NCI-H2227 treated with DMSO at 0.1 percent for 48 hours (cell line): Measurements from ENCODE around the gene OR13G1.
"Not testable (repeated sequence)": the region's sequence is repeated elsewhere in the genome, so short reads cannot be mapped to it uniquely, and the experiment has no call there.

Experiments
- DNase-seq: peaks from one replicate; lab custom pipeline; 2025; lab: John Stamatoyannopoulos, UW

The OR13G1 gene, protein sequence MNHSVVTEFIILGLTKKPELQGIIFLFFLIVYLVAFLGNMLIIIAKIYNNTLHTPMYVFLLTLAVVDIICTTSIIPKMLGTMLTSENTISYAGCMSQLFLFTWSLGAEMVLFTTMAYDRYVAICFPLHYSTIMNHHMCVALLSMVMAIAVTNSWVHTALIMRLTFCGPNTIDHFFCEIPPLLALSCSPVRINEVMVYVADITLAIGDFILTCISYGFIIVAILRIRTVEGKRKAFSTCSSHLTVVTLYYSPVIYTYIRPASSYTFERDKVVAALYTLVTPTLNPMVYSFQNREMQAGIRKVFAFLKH

DNA sequence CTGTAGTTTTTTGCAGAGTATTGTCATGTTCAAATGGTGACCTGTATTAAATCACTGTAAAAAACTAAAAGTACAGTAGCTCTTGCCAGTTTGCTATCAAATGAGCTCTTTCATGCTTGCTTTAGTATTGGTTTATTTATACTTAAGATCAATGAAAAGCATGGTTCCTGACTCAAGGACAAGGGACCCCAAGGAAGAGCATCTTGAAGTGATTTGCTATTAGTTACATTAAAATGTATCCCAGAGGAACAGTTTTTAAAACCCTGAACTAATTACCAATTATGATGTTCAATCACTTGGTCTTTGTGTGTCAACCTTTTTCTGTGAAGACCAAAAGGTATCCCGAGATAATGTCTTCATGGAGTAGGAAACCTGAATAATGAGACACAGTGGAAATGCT lies at the start of gene OR13G1:
OR13G1 (minus strand) TSS at position 101 of the 400 bp plus-strand sequence. CDS start 6,698 bp downstream, outside the sequence.
- DNase-seq, result no peak

DNA sequence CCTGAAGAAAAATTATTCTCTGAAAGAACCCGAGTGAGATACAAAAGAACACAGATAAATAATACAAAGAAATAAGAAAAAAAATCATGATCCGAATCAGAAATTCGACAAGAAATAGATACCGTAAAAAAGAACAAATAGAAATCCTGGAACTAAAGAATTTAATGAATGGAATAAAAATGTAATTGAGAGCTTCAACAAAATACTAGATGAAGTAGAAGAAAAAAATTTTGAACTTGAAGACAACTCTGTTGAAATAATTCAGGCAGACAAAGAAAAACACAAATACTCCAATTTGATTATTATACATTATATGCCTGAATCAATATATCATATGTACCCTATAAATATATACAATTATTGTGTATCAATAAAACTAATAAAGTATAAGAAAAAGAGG lies 41.7 kb upstream of the OR13G1 start:
- DNase-seq, result no peak

DNA sequence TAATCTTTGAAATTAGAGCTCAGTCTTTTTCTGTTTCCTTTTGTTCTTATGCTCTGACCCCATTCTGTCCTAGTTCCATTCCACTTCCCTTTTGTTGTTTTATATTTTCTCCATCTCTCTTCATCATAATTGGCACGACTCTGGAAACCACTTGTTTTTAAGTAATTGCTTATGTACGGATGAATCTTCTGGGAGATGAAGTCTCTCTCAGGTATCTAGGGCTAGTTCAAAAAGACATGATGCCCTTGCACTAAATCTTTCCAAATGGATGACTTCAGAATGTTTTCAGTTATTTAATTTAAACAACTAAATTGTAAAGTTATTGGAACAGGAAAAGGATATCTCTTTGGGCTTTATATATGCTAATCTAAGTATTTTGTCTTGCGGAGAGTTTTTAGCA lies 37.0 kb upstream of the OR13G1 start, which contains the start of gene OR6F1:
OR6F1 (minus strand) TSS at position 101 of the 400 bp plus-strand sequence. CDS start 3,891 bp downstream, outside the sequence.
- no peak for DNase-seq

DNA sequence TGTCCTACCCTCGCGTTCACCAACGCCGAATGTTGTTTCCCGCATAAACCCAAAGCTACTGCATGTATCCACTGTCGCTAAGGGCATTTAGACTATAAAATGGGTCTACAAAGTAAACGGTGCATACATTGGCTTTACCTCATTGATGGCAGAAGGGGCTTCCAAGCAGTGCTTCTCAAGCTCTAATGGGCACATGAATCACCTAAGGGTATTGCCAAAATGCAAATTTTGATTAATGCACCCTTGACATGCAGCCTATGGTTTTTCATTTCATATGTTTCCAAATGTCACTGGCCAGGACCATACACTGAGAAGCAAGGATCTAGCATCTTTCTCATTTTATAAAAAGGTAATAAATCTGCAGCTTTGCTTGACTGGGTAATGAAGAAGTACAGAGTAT lies 34.2 kb upstream of the OR13G1 start:
- no peak for DNase-seq

DNA sequence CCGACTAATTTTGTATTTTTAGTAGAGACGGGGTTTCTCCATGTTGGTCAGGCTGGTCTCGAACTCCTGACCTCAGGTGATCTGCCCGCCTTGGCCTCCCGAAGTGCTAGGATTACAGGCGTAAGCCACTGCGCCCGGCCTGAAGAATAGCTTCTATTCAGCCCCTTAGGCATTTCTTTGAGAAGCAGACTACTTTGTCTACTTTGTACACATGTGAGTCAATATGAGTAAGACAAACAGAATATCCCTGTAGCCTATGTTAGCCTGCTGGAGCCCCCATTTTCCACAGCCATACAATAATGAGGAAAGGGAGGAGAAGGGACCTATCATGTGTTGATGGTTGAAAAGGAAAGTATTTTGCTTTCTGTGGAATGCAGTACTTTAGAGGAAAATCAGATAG lies 31.1 kb upstream of the OR13G1 start:
- DNase-seq, result not testable (repeated sequence)

DNA sequence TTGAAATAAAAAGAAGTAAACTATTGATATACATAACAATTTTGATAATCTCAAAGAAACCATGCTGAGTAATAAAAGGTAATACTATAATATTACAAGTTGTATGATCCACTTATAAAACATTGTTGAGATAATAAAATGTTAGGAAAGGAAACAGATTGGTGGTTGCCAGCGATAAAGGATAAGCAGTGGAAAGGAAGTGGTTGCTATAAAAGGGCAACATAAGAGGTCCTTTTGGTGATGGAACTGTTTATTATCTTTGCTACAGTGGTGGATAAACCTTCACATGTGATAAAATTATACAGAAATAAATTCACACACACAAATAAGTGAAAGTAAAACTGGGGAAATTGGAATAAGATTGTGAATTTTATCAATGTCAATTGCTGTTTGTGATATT lies 21.8 kb upstream of the OR13G1 start:
- no peak for DNase-seq

DNA sequence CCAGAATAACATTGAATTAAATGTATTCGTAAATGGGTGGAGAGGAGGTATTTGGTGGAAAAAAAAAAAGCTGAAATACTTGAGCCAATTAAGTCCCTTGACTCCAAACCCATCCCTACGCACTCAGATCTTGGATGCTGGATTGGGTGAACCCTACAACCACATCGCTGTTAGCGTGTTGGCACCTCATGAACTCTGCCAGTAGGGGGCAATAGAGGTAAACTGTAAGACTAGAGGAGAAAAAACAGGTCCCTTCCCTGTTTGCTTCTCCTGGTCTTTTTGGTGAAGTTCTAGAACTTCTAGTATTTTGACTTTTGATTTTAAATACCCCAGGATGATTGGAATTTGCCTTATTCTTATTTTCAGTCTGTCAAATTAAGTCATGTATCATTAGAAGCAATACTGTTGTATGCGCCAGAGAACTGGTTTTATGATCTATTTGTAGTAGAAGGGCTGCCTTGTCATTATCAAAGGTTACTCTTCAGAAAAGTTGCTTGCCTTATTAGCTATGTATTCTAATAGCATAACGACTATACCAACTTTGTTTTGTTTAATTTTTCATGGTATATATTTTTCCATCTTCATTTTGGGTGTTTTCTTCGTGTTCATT lies 1.9 kb upstream of the OR13G1 start:
- no peak for DNase-seq

DNA sequence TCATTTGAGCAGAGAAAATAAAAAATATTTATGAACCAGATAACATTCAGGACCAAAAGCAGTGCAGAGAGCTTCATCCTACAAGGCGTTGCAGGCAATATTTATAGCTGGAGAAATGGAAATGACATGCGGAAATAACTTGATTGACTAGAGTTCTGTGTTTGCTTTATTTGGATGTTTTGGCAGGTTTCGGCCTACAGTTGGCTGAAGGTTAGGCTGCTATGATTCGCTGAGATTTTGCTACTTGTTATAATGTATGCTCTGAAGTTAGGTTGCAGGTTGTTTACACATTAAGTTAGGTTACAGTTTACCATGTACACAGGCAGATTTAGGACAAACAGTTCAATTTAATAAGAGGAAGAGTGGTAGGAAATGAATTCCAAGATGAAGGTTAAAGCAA lies 632 bp upstream of the OR13G1 start:
- no peak for DNase-seq

DNA sequence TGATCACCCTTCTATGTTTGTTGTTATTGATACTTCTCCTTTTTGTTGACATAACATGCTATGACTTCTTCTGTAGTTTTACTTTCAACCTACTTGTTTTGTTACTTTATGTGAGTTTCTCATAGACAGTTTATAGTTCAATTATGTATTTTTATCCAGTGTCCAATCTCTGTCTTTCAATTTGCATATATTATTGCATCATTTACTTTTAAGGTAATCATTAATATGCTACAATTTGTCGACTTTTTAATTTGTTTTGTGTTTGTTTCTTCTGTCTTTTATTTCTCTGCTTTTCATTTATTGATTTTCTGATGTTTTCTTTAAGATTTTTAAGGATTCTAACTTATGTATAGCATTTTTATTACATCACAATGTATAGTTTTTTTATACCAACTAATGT lies 10.3 kb downstream of the OR13G1 start:
- DNase-seq, result no peak

DNA sequence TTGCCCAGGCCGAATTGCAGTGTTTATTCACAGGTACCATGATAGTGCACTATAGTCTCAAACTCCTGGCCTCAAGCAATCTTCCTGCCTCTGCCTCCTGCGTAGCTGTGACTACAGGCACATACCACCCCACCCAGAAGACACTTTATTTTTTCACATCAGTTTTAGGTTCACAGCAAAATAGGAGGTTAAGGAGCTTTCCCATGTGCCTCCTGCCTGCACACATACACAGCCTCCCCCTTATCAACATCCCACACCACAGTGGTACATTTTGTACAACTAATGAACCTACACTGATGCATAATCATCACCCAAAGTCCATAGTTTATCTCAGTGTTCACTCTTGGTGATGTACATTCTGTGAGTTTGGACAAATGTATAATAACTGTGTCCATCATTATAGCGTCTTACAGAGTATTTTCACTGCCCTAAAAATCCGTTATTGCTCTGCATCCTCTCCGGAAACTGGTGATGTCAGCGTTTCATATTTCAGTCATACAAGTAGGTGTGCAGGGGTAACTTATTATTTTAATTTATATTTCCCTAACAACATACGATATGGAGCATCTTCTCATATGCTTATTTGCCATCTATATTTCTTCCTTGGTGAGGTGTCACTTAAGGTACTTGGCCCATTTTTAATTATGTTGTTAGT lies 23.2 kb downstream of the OR13G1 start:
- DNase-seq, result no peak

DNA sequence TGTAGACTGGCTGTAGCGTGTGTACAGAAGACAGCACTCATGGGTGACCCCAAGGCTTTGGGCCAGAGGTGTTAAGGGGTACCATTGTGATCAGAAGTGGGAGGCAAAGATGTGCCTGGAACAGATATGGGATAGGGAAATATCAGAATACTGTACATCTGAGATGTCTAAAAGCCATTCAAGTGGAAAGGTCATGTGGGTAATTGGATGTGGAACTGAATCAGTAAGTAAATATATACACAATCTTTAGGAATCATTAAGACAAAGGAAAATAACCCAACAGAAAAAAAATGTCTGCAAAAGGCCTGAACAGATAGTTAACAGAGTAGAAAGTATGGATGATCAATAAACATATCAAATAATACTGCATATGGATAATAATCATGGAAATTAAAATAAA lies 26.5 kb downstream of the OR13G1 start:
- DNase-seq, result no peak

DNA sequence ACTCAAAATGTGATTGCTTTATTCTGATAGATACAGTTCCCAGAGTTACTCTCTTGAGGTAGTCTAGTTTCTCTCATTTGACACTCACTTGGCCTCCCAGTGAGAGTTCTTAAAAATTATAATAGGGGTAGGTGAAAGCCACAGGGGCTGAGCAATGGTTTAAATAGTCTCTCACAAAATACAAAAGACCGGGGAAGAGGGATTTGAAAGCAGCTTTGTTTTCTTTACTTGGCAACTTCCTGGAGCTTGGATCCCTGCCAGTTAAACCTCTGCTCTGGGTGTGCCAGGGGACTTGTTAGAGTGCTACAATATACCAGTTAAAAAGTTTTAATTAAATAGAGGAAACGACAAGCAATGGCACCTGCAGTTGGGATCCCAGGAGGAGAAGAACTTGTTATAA lies 31.7 kb downstream of the OR13G1 start:
- DNase-seq, result no peak

DNA sequence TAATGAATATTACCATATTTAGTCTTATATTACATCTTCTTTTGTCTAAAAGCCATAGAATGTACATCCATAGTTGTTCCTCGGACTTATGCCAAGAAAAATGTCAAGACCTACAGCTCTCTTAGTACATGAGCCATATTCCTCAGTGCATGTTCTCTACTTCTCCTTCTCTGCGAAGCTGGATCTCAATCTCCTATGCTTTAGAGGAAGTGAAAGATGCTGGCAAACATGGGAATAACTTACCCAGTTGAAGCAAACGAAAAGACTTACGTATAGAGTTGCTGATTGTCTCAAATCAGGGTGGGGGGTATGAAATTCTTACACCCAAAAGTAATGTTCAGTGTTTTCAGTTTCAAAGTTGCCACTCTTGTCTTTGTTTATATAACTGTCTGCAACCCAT lies 32.7 kb downstream of the OR13G1 start:
- no peak for DNase-seq

DNA sequence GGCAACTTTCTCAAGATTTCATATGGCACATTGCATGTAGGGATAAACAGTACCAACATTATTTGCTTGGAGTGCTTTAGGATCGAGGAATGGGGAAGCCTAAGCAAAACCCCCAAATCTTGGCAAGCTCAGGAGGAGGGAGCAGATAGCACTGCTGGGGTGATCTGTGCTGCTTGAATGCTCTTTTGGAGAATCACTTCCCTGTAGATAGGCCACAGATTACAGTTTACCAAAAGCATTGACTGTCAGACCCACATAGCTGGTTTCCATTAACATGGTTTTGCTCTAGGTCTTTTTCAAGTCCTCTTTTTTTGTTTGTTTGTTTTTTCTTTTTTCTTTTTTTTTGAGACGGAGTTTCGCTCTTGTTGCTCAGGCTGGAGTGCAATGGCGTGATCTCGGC lies 36.8 kb downstream of the OR13G1 start:
- no peak for DNase-seq

DNA sequence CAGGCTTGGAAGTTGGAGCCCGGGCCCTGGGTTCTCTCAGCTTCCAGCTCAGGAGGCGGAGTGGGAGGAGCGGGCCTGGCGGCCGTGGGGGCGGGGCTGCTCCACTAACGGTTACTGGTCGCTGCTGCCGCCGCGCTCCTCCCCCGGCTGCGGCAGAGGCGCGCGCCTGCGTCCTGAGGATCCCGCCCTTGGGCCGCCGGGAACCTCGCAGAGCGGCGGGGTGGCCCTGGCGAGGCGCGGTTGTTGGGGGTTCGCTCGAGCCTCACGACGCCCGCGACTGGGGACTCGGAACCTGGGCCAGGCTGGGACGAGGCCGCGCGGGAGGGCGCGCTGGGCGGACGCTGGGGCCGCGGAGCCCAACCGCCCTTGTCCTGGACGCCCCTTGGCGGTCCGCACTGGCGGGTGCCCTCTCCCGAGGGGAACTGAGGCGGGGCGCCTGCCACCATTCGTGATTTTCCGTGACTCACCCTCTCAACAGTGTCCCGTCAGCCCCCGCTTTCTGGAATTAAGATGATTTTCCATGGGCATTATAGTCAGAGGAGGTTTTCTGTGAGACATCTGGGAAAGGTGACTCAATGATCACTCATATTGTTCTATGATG lies 40.1 kb downstream of the OR13G1 start:
- no peak for DNase-seq

DNA sequence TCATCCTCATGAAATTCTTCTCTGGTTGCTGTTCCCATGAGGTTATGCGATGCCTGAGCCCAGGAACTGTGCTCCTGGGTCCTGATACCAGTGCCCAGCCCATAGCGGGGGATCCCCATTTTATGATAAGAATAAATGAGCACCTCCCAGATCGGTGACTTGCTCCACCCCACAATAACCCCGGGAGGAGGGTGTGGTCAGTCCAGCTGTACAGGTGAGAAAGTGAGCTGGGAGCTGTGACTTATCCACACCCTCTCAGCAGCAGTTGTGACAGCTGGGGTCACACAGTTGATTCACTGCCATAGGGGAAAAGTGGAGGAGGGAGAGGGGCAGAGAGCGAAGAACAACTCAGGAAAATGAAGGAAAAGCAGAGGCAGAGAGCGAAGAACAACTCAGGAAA lies 40.8 kb downstream of the OR13G1 start:
- DNase-seq, result no peak

DNA sequence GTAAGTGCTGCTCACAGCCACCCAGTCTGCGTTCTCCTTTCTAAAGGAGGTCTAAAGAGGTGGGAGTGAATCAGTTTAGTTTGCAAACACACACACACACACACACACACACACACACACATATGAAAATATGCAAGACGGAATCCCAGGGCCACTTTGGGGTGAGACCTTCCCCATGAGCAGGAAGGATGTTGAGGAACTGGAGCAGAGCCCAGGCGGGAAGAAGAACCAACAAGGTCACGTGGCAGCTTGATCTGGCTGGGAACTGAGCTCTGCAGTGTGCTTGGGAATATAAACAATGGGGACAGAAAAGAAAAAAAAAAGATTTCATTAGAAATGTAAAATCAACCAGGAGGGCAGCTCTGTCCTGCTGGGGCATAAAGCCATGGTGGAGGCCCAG lies 41.5 kb downstream of the OR13G1 start:
- no peak for DNase-seq

DNA sequence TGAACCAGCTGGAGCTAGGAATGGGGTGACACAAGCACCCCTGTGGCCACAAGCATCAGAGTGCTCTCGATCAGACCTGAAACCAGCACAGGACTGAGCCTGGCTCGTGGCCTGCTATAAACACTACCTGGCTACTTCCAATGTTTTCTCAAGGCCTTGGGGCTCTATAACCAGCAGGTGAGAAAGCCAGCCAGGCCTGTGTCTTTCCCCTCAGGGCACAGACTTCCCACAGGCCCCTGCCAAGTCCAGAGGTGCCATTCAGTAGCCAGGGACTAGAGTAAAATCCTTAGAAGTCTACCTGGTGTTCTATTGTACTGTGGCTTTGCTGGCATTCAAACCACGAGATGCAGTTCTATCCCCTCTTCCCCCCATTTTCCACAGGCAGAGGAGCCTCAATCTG lies 51.6 kb downstream of the OR13G1 start:
- DNase-seq, result no peak
